GM12878 (cell line): ENCODE measurements around the gene BFSP1.

Experiments used
- CTCF ChIP-seq, 3 experiments: IDR thresholded peaks in 2 of 3; conservative IDR thresholded peaks in 1 of 3; 2 replicates each; pipeline ENCODE4 v1.5.1; 2011; ENCODE audit warnings: low read depth in 3 of 3, low read length in 3 of 3, mild to moderate bottlenecking in 3 of 3, control low read depth in 2 of 3, moderate library complexity in 2 of 3, inconsistent platforms in 1 of 3, mixed read lengths in 1 of 3; ENCODE audit not compliant: control insufficient read depth in 2 of 3, insufficient read depth in 1 of 3; ENCODE audit errors: extremely low read depth in 1 of 3
- EED ChIP-seq: sonication (generic); IDR thresholded peaks from 2 replicates; pipeline ENCODE4 v1.6.1; 2016; ENCODE audit warnings: antibody characterized with exemption, low read depth
- ETV6 ChIP-seq, 2 experiments: fragments of 450-650 bp in 1 of 2; IDR thresholded peaks in 1 of 2; conservative IDR thresholded peaks in 1 of 2; 2 replicates each; pipeline ENCODE4 v1.6.1; 2014; ENCODE audit warnings: antibody characterized with exemption in 1 of 2, borderline replicate concordance in 1 of 2, low read depth in 1 of 2, mild to moderate bottlenecking in 1 of 2, moderate library complexity in 1 of 2
- EZH2 ChIP-seq: IDR thresholded peaks from 2 replicates; pipeline ENCODE4 v1.6.1; 2012; ENCODE audit warnings: low read depth, mild to moderate bottlenecking, control low read depth, inconsistent platforms, low read length, borderline replicate concordance; ENCODE audit not compliant: control insufficient read depth
- FOXM1 ChIP-seq: IDR thresholded peaks from 2 replicates; pipeline ENCODE4 v1.6.1; 2012; ENCODE audit warnings: low read depth, mild to moderate bottlenecking, inconsistent platforms, low read length, moderate library complexity
- HDGF ChIP-seq: fragments of 450-650 bp; IDR thresholded peaks from 2 replicates; pipeline ENCODE4 v1.6.1; 2016; ENCODE audit warnings: antibody characterized with exemption
- IRF4 ChIP-seq: IDR thresholded peaks from 2 replicates; pipeline ENCODE4 v1.6.1; 2011; ENCODE audit warnings: low read depth, low read length
- KDM1A ChIP-seq: fragments of 200-600 bp; sonication (generic); IDR thresholded peaks from 2 replicates; pipeline ENCODE4 v1.6.1; 2016; ENCODE audit warnings: borderline replicate concordance
- MEF2A ChIP-seq: IDR thresholded peaks from 2 replicates; pipeline ENCODE4 v1.6.1; 2011; ENCODE audit warnings: low read depth, mild to moderate bottlenecking, low read length, moderate library complexity; ENCODE audit not compliant: insufficient read depth
- POLR2A ChIP-seq: IDR thresholded peaks from 2 replicates; pipeline ENCODE4 v1.6.1; 2011; ENCODE audit warnings: low read depth, mild to moderate bottlenecking, low read length
- POLR2AphosphoS5 ChIP-seq: IDR thresholded peaks from 2 replicates; pipeline ENCODE4 v1.6.1; 2011; ENCODE audit warnings: mild to moderate bottlenecking, low read length, inconsistent platforms
- RFX5 ChIP-seq: IDR thresholded peaks from 2 replicates; pipeline ENCODE4 v1.6.1; 2011; ENCODE audit warnings: low read depth, low read length, improper control_type of control experiment
- SREBF2 ChIP-seq: IDR thresholded peaks from 2 replicates; pipeline ENCODE4 v1.6.1; 2012; ENCODE audit warnings: mild to moderate bottlenecking, low read length

- TF ChIP-seq HDGF (no peak), POLR2AphosphoS5 (no peak), KDM1A (no peak), CTCF (IDR thresholded peaks at IDR 0.05 in 2 of 3, conservative IDR thresholded peaks at IDR 0.05 in 1 of 3; ENCODE audit: control insufficient read depth in 2 of 3, extremely low read depth in 1 of 3, insufficient read depth in 1 of 3, low read depth in 3 of 3, low read length in 3 of 3) (no peak), MEF2A (no peak), ETV6 (conservative IDR thresholded peaks at IDR 0.05 in 1 of 2, IDR thresholded peaks at IDR 0.05 in 1 of 2; ENCODE audit: borderline replicate concordance in 1 of 2, low read depth in 1 of 2) (0 out of 4 replicates have a peak, but pooled peaks of 1 of the 2 experiments have one; percentile 15), FOXM1 (no peak), EED (no peak), POLR2A (no peak), SREBF2 (no peak), EZH2 (no peak), IRF4 (no peak), RFX5 (no peak)
Measured at GRCh38 chr20:17571153-17571527, 40.0 kb upstream of the BFSP1 start.
